ENCODE measurements around the gene PAIP2B. TPM values are rescaled to one million over a fixed set of nuclear protein-coding genes. Genes with fewer than 3 reads are reported as not detected.

PAIP2B gene
- total RNA-seq, 3 donors from 2014 or later (not counting 1 experiment from before 2014, with no cell fraction given), result 1.9 to 3.4 (median 3.2) TPM

DNA sequence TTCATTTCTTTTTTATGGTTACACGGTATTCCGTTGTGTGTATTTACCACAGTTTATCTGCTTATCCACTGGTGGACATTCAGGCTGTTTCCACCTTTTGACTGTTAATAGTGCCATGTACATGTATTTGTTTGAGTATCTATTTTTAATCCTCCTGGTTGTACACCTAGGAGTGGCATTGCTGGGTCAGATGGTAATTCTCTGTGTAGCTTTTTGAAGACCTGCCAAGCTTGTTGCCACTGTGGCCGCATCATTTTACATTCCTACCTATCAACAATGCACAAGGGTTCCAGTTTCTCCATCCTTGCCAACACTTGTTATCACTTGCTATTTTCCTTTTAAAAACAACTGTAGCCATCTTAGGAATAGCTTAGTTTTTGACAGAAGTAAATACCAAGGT is 83.1 kb downstream of the PAIP2B start:
- no peaks in the 10 kb centered on the region for H3K9me3 ChIP-seq (ENCODE audit: control insufficient read depth, insufficient read depth, low read length)
- intact Hi-C loops (cut with micrococcal nuclease), result no loop called here
- no peaks in the 10 kb centered on the region for H3K4me1 ChIP-seq (ENCODE audit: control insufficient read depth, insufficient read depth, low read length)
- TF ChIP-seq, protein P1, sequence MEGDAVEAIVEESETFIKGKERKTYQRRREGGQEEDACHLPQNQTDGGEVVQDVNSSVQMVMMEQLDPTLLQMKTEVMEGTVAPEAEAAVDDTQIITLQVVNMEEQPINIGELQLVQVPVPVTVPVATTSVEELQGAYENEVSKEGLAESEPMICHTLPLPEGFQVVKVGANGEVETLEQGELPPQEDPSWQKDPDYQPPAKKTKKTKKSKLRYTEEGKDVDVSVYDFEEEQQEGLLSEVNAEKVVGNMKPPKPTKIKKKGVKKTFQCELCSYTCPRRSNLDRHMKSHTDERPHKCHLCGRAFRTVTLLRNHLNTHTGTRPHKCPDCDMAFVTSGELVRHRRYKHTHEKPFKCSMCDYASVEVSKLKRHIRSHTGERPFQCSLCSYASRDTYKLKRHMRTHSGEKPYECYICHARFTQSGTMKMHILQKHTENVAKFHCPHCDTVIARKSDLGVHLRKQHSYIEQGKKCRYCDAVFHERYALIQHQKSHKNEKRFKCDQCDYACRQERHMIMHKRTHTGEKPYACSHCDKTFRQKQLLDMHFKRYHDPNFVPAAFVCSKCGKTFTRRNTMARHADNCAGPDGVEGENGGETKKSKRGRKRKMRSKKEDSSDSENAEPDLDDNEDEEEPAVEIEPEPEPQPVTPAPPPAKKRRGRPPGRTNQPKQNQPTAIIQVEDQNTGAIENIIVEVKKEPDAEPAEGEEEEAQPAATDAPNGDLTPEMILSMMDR (IDR thresholded peaks at IDR 0.05), result no peak
- H3K27ac Mint-ChIP-seq, result no peak overlapping the region
- H3K27ac ChIP-seq (ENCODE audit: low read length), result no peak overlapping the region
- ATAC-seq, result no peak
- no peak overlapping the region for H3K4me3 Mint-ChIP-seq
- no peaks in the 10 kb centered on the region for H3K27me3 Mint-ChIP-seq (ENCODE audit: low read depth in 2 of 2)
- H3K4me1 Mint-ChIP-seq, result peaks cover 5% of the 10 kb centered on the region in 2 donors
- H3K27me3 ChIP-seq (ENCODE audit: control insufficient read depth, insufficient read depth, low read length), result no peaks in the 10 kb centered on the region
- H3K36me3 Mint-ChIP-seq, result peaks cover 50% of the 10 kb centered on the region
- H3K36me3 ChIP-seq (ENCODE audit: control insufficient read depth, insufficient read depth, low read length), result peaks cover 88% of the 10 kb centered on the region
- H3K4me3 ChIP-seq (ENCODE audit: low read length), result no peak overlapping the region
- DNase-seq, result no peak
- 94% methylated on average over 3 of the region's 3 CpGs for WGBS (ENCODE audit: insufficient coverage)
- no peaks in the 10 kb centered on the region for H3K9me3 Mint-ChIP-seq

DNA sequence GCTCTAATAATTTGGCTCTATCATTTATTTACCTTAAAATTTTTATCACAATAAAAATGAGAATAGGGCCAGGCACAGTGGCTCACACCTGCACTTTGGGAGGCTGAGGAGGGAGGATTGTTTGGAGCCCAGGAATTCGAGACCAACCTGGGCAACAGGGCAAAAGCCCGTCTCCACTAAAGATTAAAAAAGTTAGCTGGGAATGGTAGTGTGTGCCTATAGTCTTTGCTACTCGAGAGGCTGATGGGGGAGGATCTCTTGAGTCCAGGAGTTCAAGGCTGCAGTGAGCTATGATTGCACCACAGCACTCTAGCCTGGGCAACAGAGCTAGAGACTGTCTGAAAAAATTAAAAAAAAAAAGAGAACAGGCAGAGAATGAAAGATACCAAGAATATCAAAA is 90.7 kb downstream of the PAIP2B start:
- Mint-ChIP-seq H3K9me3 (no peaks in the 10 kb centered on the region), H3K4me1 (peaks cover 0 to 5% of the 10 kb centered on the region in 2 donors), H3K36me3 (peaks cover 22% of the 10 kb centered on the region), H3K27ac (no peak overlapping the region), H3K4me3 (no peak overlapping the region), H3K27me3 (ENCODE audit: low read depth in 2 of 2) (no peaks in the 10 kb centered on the region)
- TF ChIP-seq, protein P1 (IDR thresholded peaks at IDR 0.05), result no peak
- Histone ChIP-seq H3K9me3 (ENCODE audit: control insufficient read depth, insufficient read depth, low read length) (no peaks in the 10 kb centered on the region), H3K4me1 (ENCODE audit: control insufficient read depth, insufficient read depth, low read length) (peaks cover 3% of the 10 kb centered on the region), H3K36me3 (ENCODE audit: control insufficient read depth, insufficient read depth, low read length) (peaks cover 63% of the 10 kb centered on the region), H3K4me3 (ENCODE audit: low read length) (no peak overlapping the region), H3K27me3 (ENCODE audit: control insufficient read depth, insufficient read depth, low read length) (no peaks in the 10 kb centered on the region), H3K27ac (ENCODE audit: low read length) (no peak overlapping the region)
- intact Hi-C loops (cut with micrococcal nuclease), result no loop called here
- WGBS (ENCODE audit: insufficient coverage), result 67% methylated on average over 3 of the region's 3 CpGs
- ATAC-seq (no peak), DNase-seq (no peak)

DNA sequence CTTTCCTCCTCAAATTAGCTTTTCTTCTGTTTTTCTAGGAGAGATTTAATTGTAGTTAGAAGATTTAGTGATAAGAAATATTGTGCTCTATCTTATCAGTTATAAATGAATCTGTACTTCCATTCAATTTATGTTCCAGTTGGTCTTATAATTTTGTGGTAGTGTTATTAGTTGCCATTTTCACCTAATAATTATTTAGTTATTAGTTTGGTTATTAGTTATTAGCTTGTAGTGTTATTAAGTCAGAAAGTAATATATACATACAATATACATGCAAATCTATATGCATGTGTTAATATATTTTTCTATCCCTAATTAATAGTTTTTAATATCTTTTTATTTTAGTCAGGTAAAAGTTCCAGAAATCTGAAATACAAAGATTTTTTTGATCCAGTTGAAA is 93.3 kb downstream of the PAIP2B start:
- no peak overlapping the region for H3K4me3 ChIP-seq (ENCODE audit: low read length)
- H3K27me3 ChIP-seq (ENCODE audit: control insufficient read depth, insufficient read depth, low read length), result no peaks in the 10 kb centered on the region
- intact Hi-C loops (cut with micrococcal nuclease), result loop anchor here (5.0 kb wide), 1 partner anchor 94 kb away; the partner anchor contains the start of gene PAIP2B
- peaks cover 14% of the 10 kb centered on the region for H3K36me3 Mint-ChIP-seq
- H3K4me1 ChIP-seq (ENCODE audit: control insufficient read depth, insufficient read depth, low read length), result peaks cover 14% of the 10 kb centered on the region
- H3K27me3 Mint-ChIP-seq (ENCODE audit: low read depth in 2 of 2), result no peaks in the 10 kb centered on the region
- no peak overlapping the region for H3K27ac ChIP-seq (ENCODE audit: low read length)
- TF ChIP-seq, protein P1 (IDR thresholded peaks at IDR 0.05), result no peak
- H3K9me3 Mint-ChIP-seq, result no peaks in the 10 kb centered on the region
- DNase-seq (no peak), ATAC-seq (no peak)
- H3K4me3 Mint-ChIP-seq, result no peak overlapping the region
- H3K36me3 ChIP-seq (ENCODE audit: control insufficient read depth, insufficient read depth, low read length), result peaks cover 40% of the 10 kb centered on the region
- no peak overlapping the region for H3K27ac Mint-ChIP-seq
- no peaks in the 10 kb centered on the region for H3K9me3 ChIP-seq (ENCODE audit: control insufficient read depth, insufficient read depth, low read length)
- peaks cover 8 to 13% of the 10 kb centered on the region in 2 donors for H3K4me1 Mint-ChIP-seq

Other genes with a start within 250 kb of the PAIP2B start
- gene ANKRD53, start 248.5 kb downstream of the PAIP2B start, total RNA-seq, result 1 to 10 TPM; 2.2 to 3.1 (median 2.5) TPM
- gene TEX261, start 232.2 kb downstream of the PAIP2B start, total RNA-seq, result 10 to 100 TPM; 30.3 to 44.2 (median 43.2) TPM
- 10 to 100 TPM; 67.3 to 93.6 (median 74.9) TPM for gene NAGK, start 158.5 kb downstream of the PAIP2B start, total RNA-seq
- 10 to 100 TPM in 1 of 3 donors, 1 to 10 TPM in 2; 8.4 to 10.4 (median 8.7) TPM for gene MCEE, start 96.9 kb downstream of the PAIP2B start, total RNA-seq
- gene MPHOSPH10, start 96.5 kb downstream of the PAIP2B start, total RNA-seq, result 10 to 100 TPM; 27.9 to 34.2 (median 31.4) TPM
- gene ZNF638, start 104.7 kb upstream of the PAIP2B start, total RNA-seq, result 100 to 1,000 TPM; 104 to 126 (median 113) TPM
- gene DYSF, start 226.5 kb upstream of the PAIP2B start, total RNA-seq, result 10 to 100 TPM; 11.4 to 19.5 (median 12.4) TPM